GM12878 (cell line): ENCODE data around the gene ASPHD1. TPM values are rescaled to one million over a fixed set of nuclear protein-coding genes. Genes with fewer than 3 reads are reported as not detected.

ENCODE experiments used
- BHLHE40 ChIP-seq, 2 experiments: fragments of 450-650 bp in 1 of 2; IDR thresholded peaks; 2 replicates each; pipeline ENCODE4 v1.6.1; 2011 to 2017; ENCODE audit warnings: low read depth in 2 of 2, borderline replicate concordance in 1 of 2, improper control_type of control experiment in 1 of 2, low read length in 1 of 2, mild to moderate bottlenecking in 1 of 2
- CBFB ChIP-seq: IDR thresholded peaks from 2 replicates; pipeline ENCODE4 v1.6.1; 2016; ENCODE audit warnings: antibody characterized with exemption, low read depth
- CBX5 ChIP-seq: sonication (generic); IDR thresholded peaks from 2 replicates; pipeline ENCODE4 v1.6.1; 2016; ENCODE audit warnings: low read depth, moderate library complexity, mild to moderate bottlenecking, inconsistent platforms
- CEBPB ChIP-seq, 2 experiments: fragments of 150-350 bp in 1 of 2; IDR thresholded peaks; 2 replicates each; pipeline ENCODE4 v1.6.1; 2012 to 2014; ENCODE audit warnings: low read depth in 2 of 2, low read length in 2 of 2, borderline replicate concordance in 1 of 2, inconsistent platforms in 1 of 2
- CHD1 ChIP-seq: IDR thresholded peaks from 2 replicates; pipeline ENCODE4 v1.6.1; 2012; ENCODE audit warnings: low read depth, low read length, improper control_type of control experiment
- ETV6 ChIP-seq, 2 experiments: fragments of 450-650 bp in 1 of 2; IDR thresholded peaks in 1 of 2; conservative IDR thresholded peaks in 1 of 2; 2 replicates each; pipeline ENCODE4 v1.6.1; 2014; ENCODE audit warnings: antibody characterized with exemption in 1 of 2, borderline replicate concordance in 1 of 2, low read depth in 1 of 2, mild to moderate bottlenecking in 1 of 2, moderate library complexity in 1 of 2
- GATAD2B ChIP-seq: fragments of 450-650 bp; conservative IDR thresholded peaks from 2 replicates; pipeline ENCODE4 v1.6.1; 2017; ENCODE audit warnings: low read depth, mild to moderate bottlenecking, moderate library complexity
- IKZF1 ChIP-seq: fragments of 450-650 bp; conservative IDR thresholded peaks from 2 replicates; pipeline ENCODE4 v1.6.1; 2017; ENCODE audit warnings: antibody characterized with exemption, mild to moderate bottlenecking
- MEF2A ChIP-seq: IDR thresholded peaks from 2 replicates; pipeline ENCODE4 v1.6.1; 2011; ENCODE audit warnings: low read depth, mild to moderate bottlenecking, low read length, moderate library complexity; ENCODE audit not compliant: insufficient read depth
- PBX3 ChIP-seq: IDR thresholded peaks from 2 replicates; pipeline ENCODE4 v1.6.1; 2011; ENCODE audit warnings: mild to moderate bottlenecking, low read depth, low read length, moderate library complexity; ENCODE audit not compliant: insufficient replicate concordance
- RFX5 ChIP-seq: IDR thresholded peaks from 2 replicates; pipeline ENCODE4 v1.6.1; 2011; ENCODE audit warnings: low read depth, low read length, improper control_type of control experiment
- SIN3A ChIP-seq: IDR thresholded peaks from 2 replicates; pipeline ENCODE4 v1.6.1; 2012; ENCODE audit warnings: low read depth, low read length, improper control_type of control experiment
- TBL1XR1 ChIP-seq: IDR thresholded peaks from 2 replicates; pipeline ENCODE4 v1.6.1; 2012; ENCODE audit warnings: low read depth, low read length, improper control_type of control experiment
- WRNIP1 ChIP-seq: IDR thresholded peaks from 2 replicates; pipeline ENCODE4 v1.6.1; 2011; ENCODE audit warnings: low read depth, low read length, improper control_type of control experiment, borderline replicate concordance
- YBX1 ChIP-seq: fragments of 450-650 bp; IDR thresholded peaks from 2 replicates; pipeline ENCODE4 v1.6.1; 2016; ENCODE audit warnings: antibody characterized with exemption
- ZBED1 ChIP-seq: IDR thresholded peaks from 2 replicates; pipeline ENCODE4 v1.6.1; 2016; ENCODE audit warnings: borderline replicate concordance
- ZNF24 ChIP-seq: fragments of 450-650 bp; IDR thresholded peaks from 2 replicates; pipeline ENCODE4 v1.6.1; 2017; ENCODE audit warnings: antibody characterized with exemption, mild to moderate bottlenecking
- polyA plus RNA-seq, 11 experiments: library from polyadenylated mRNA; depleted of rRNA in 4 of 11; unstranded in 6 of 11; stranded (reverse) in 5 of 11; fragments of >200 nt; fragmentation: Nextera tagmentation in 4 of 11; fragmentation: Illumina TruSeq in 1 of 11; extraction: Ambion mirVana in 4 of 11; extraction: Trizol in 1 of 11; gene quantifications; 1 replicate in 1 of 11; 2 replicates in 10 of 11; pipeline versions ENCODE4 v1.2.1 to v1.2.3, GENCODE V29; 2011 to 2016; ENCODE audit warnings: inconsistent platforms in 2 of 11, missing spikeins in 2 of 11, low read depth in 1 of 11
- total RNA-seq, 4 experiments: library from RNA; depleted of rRNA in 3 of 4; stranded (reverse); fragments of >200 nt in 3 of 4; fragmentation: Illumina TruSeq in 1 of 4; extraction: Trizol in 1 of 4; gene quantifications; 2 replicates each; pipeline versions ENCODE4 v1.2.1 to v1.2.3, GENCODE V29; 2013 to 2021
- TF ChIP-seq, protein P1 (sequence below): fragments of 450-650 bp; IDR thresholded peaks from 2 replicates; pipeline ENCODE4 v1.6.1; 2017; ENCODE audit warnings: mild to moderate bottlenecking, moderate library complexity
- TF ChIP-seq, protein P2 (sequence below): fragments of 450-650 bp; IDR thresholded peaks from 2 replicates; pipeline ENCODE4 v1.6.1; 2017; ENCODE audit warnings: borderline replicate concordance
- TF ChIP-seq, protein P3 (sequence below): fragments of 450-650 bp; IDR thresholded peaks from 2 replicates; pipeline ENCODE4 v1.6.1; 2017; ENCODE audit warnings: antibody characterized with exemption, mild to moderate bottlenecking, moderate library complexity

Gene ASPHD1
- total and polyA plus RNA-seq, 10 of the 15 experiments (the other 5 are each of a cell fraction or from before 2014, with no cell fraction given): not detected

DNA sequence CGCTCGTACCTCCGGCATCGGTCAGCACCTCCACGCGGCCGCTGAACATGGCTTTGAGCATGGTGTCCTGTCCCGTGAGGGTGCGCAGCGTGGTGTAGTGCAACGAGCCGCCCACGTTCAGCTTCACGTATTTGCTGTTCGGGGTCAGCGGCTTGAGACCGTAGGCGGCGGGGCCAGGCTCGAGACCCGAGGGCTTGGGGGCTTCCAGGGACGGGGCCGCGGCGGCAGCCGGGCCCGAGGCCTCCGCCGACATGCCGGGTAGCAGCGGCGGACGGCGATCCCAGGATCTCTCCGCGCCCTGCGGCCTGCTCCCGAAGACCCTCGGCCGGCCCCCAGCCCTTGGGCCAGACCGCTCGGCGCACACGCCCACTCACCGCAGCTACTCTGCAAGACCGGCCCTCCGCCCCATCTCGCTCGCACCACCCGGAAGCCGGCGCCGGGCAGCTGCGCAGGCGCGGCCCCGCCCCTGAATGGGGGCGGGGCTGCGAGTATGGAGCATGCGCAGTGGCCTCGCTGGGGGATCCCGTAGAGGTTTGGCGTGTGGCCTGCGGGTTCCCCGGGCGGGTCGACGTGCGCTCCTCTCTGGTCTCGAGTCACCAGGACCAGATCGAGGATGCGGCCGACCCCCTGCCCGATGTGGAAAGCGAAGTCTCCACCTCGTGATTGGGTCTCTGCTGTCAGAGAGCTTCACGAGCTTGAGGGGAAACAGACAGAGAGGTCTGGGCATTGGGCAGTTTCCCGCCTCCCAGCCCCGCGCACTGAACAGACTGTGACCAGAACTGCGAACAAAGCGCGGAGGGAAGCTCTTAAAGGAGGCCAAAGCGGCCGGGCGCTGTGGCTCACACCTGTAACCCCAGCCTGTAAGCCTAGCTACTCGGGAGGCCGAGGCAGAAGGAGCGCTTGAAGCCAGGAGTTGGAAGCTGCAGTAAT lies 25.8 kb downstream of the ASPHD1 start, which contains the start of gene KCTD13 (continued):
- TF ChIP-seq, protein P1, sequence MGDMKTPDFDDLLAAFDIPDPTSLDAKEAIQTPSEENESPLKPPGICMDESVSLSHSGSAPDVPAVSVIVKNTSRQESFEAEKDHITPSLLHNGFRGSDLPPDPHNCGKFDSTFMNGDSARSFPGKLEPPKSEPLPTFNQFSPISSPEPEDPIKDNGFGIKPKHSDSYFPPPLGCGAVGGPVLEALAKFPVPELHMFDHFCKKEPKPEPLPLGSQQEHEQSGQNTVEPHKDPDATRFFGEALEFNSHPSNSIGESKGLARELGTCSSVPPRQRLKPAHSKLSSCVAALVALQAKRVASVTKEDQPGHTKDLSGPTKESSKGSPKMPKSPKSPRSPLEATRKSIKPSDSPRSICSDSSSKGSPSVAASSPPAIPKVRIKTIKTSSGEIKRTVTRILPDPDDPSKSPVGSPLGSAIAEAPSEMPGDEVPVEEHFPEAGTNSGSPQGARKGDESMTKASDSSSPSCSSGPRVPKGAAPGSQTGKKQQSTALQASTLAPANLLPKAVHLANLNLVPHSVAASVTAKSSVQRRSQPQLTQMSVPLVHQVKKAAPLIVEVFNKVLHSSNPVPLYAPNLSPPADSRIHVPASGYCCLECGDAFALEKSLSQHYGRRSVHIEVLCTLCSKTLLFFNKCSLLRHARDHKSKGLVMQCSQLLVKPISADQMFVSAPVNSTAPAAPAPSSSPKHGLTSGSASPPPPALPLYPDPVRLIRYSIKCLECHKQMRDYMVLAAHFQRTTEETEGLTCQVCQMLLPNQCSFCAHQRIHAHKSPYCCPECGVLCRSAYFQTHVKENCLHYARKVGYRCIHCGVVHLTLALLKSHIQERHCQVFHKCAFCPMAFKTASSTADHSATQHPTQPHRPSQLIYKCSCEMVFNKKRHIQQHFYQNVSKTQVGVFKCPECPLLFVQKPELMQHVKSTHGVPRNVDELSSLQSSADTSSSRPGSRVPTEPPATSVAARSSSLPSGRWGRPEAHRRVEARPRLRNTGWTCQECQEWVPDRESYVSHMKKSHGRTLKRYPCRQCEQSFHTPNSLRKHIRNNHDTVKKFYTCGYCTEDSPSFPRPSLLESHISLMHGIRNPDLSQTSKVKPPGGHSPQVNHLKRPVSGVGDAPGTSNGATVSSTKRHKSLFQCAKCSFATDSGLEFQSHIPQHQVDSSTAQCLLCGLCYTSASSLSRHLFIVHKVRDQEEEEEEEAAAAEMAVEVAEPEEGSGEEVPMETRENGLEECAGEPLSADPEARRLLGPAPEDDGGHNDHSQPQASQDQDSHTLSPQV: no peak
- peak; percentile 98 for TF ChIP-seq IKZF1
- no peak for TF ChIP-seq ZNF24
- TF ChIP-seq PBX3: no peak
- TF ChIP-seq BHLHE40 (IDR thresholded peaks at IDR 0.05; ENCODE audit: borderline replicate concordance in 1 of 2, low read depth in 2 of 2, low read length in 1 of 2): peak in 1 of 2 experiments; percentile 71; a peak in 2 of 4 replicates
- TF ChIP-seq CEBPB (IDR thresholded peaks at IDR 0.05; ENCODE audit: borderline replicate concordance in 1 of 2, low read depth in 2 of 2, low read length in 2 of 2): no peak
- TF ChIP-seq, protein P2, sequence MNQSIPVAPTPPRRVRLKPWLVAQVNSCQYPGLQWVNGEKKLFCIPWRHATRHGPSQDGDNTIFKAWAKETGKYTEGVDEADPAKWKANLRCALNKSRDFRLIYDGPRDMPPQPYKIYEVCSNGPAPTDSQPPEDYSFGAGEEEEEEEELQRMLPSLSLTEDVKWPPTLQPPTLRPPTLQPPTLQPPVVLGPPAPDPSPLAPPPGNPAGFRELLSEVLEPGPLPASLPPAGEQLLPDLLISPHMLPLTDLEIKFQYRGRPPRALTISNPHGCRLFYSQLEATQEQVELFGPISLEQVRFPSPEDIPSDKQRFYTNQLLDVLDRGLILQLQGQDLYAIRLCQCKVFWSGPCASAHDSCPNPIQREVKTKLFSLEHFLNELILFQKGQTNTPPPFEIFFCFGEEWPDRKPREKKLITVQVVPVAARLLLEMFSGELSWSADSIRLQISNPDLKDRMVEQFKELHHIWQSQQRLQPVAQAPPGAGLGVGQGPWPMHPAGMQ: no peak
- no peak for TF ChIP-seq ETV6 (conservative IDR thresholded peaks at IDR 0.05 in 1 of 2, IDR thresholded peaks at IDR 0.05 in 1 of 2; ENCODE audit: borderline replicate concordance in 1 of 2, low read depth in 1 of 2)
- TF ChIP-seq ZBED1: no peak
- TF ChIP-seq, protein P3, sequence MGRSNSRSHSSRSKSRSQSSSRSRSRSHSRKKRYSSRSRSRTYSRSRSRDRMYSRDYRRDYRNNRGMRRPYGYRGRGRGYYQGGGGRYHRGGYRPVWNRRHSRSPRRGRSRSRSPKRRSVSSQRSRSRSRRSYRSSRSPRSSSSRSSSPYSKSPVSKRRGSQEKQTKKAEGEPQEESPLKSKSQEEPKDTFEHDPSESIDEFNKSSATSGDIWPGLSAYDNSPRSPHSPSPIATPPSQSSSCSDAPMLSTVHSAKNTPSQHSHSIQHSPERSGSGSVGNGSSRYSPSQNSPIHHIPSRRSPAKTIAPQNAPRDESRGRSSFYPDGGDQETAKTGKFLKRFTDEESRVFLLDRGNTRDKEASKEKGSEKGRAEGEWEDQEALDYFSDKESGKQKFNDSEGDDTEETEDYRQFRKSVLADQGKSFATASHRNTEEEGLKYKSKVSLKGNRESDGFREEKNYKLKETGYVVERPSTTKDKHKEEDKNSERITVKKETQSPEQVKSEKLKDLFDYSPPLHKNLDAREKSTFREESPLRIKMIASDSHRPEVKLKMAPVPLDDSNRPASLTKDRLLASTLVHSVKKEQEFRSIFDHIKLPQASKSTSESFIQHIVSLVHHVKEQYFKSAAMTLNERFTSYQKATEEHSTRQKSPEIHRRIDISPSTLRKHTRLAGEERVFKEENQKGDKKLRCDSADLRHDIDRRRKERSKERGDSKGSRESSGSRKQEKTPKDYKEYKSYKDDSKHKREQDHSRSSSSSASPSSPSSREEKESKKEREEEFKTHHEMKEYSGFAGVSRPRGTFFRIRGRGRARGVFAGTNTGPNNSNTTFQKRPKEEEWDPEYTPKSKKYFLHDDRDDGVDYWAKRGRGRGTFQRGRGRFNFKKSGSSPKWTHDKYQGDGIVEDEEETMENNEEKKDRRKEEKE: no peak
- no peak for TF ChIP-seq RFX5
- no peak for TF ChIP-seq MEF2A
- TF ChIP-seq SIN3A: no peak; the same call in 1 of the 2 replicates
- TF ChIP-seq TBL1XR1: no peak
- TF ChIP-seq CBX5: no peak
- no peak for TF ChIP-seq WRNIP1
- peak; percentile 83 for TF ChIP-seq CBFB
- peak; percentile 98 for TF ChIP-seq GATAD2B
- TF ChIP-seq CHD1: no peak
- TF ChIP-seq YBX1: no peak
